HG03196 (cell line): Measurements from ENCODE around the gene AFF3.

Source experiments
- ATAC-seq: cut with Tn5 transposase; IDR thresholded peaks from one replicate; pipeline ENCODE4 v1.9.1; 2021; ENCODE audit not compliant: unreplicated experiment

Gene AFF3

DNA sequence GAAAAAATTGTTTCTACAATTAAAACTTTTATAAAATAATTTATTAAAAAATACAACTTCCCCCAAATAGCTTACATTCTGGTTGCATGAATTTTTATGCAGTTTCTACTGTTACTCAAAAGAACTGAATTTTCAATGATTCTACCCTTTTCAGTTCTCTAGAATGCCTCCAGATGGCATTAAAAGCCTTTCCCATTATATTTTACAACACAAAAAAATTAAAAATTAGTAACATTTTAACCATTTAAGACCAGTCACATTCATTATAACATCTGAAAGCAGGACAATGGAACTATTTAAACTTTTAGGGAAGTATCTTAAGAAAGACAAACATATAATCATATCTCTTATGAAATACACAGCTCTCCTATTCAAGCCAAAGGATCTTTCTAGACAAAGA, 416.6 kb downstream of the AFF3 start:
- no peak for ATAC-seq

DNA sequence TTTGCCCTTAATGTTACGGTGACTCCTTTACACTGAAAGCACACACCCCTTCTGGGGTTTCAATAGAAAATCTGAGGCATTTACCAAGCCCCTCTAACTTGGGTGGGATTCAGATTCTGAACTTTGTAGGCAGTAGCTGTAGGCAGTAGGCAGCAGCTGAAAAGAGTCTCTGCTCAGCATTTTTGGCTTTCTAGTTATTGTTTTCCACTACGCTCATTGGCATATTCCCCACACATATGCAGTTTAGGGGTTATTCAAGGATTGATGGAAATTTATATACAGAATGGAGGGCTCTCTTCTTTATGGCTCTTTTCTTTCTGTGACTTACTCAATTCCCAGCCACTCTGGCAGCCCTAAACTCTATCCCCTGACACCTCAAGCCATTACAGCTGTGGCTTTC, 419.9 kb downstream of the AFF3 start:
- no peak for ATAC-seq

- no peak for ATAC-seq
Measured at GRCh38 chr2:99719102-99719501, 423.3 kb downstream of the AFF3 start.

- ATAC-seq = no peak
Measured at GRCh38 chr2:99715956-99716355, 426.4 kb downstream of the AFF3 start.

GRCh38 chr2:99714349-99714748, 428.0 kb downstream of the AFF3 start:
- ATAC-seq = no peak

GRCh38 chr2:99711144-99711543, 431.2 kb downstream of the AFF3 start:
- ATAC-seq = no peak

DNA sequence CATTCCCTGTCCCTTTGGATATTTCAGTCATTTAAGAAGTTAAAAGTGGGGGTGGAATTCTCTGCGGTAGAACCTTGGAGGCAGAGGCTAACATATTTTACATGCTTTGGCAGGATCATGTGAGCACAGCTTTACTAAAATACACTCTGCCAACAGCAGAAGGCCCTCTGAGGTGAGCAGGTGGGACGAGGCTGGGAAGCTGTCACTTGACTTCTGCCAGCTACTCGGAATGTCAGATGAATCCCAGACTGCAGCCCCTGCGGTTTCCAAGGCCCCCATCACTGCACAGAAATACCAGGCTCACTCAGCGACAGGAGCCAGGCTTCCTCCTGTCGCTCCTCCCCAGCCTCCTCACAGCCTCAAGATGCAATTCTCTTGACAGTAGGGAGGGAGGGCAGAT, 431.7 kb downstream of the AFF3 start:
- ATAC-seq = no peak

GRCh38 chr2:99709229-99709628, 433.2 kb downstream of the AFF3 start:
- no peak for ATAC-seq

- ATAC-seq = no peak
Measured at GRCh38 chr2:99708231-99708630, 434.2 kb downstream of the AFF3 start.

GRCh38 chr2:99707592-99707991, 434.8 kb downstream of the AFF3 start:
- ATAC-seq = no peak

DNA sequence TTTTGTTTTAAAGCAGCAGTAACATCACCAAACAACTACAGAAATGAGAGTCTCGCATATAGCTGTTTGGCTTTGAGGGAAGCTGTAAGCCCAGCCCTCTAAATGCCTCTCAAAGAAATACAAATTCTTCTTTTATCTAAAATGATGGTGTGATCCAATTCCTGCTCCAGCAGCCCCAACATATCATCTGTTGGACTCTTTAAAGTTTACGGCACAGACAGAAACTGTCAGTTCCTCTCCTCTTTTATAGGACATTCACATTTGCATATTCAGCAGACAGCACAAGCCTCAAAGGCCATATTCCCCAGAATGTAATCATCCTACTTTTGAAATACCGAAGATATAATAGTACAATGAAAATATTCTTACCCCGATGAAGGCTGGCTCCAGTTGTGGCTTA, 435.7 kb downstream of the AFF3 start:
- no peak for ATAC-seq

DNA sequence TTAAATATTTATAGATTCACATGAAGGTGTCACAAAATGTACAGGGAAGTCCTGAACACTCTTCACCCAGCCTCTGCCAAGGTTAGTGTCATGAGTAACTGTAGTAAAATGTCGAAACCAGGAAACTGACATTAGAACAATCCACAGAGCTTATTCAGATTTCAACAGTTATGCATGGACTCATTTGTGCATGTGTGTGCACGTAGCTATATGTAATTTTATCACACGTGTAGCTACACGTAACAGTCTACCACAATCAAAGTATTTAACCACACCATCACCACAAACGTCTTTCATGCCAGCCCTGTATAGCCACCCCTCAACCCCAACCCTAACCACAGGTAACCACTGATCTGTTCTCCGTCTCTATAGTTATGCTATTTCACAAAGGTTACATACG, 440.9 kb downstream of the AFF3 start:
- ATAC-seq = no peak

DNA sequence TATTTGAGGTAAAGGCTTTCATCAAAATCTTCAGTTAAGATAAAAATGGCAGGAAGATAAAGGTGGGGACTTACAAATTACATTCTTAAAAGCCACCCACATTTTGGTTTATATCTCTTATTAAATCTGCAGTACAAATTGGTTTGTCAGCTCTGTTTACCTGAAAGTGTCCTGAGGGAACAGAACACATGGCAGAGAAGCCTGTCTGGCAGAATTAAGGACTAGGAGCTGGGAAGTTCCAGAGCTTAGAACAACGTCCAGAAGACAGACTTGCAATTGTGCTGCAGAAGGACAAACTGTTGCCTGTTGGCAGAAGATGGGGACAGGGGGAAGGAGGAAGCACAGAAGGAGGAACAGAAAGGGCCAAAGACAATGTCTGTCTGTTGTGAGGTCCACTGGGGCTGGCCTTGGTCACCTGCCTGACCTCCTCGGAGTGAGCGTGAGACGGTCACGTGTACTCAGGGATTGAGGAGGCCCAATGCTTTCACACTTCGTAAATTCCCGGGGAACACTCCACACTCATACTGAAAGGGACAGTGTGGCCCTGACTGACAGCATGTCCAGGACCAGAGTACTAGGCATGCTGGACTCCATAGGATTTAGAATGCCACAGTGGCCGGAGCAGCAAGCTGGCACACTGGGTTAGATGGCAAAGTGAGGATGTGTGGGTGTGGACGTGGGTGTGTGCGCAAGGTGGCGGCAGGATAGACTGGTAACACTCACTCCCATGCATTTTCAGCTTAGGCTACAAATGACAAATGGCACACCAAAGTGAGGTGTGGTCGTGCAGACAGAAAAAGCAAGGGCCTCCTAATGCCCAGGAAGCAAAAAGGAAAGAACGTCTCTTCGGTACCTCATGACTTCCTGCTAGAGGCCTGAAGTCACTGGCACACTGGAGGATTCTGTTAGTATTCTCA, 441.6 kb downstream of the AFF3 start:
- ATAC-seq = no peak

DNA sequence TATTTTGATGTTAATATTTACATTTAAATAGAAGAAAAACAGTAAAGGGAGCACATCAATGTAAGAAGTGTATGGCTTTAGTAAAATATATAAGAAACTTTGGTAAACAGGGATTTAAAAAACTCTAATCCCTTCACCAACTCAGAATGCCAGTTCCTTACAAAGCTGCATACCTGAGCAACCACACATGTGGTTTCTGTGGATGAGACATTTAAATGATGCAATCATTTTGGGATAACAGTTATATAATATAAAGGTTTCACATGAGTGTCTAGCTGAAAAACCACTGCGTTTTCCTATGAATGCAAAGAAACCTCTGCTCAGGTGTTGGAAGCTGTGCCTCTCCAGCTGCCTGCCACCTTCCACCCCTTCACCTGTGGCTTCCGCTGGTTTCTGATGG, 443.5 kb downstream of the AFF3 start:
- no peak for ATAC-seq

GRCh38 chr2:99697811-99698568, 444.4 kb downstream of the AFF3 start:
- ATAC-seq = no peak

GRCh38 chr2:99695944-99696253, 446.5 kb downstream of the AFF3 start:
- no peak for ATAC-seq

DNA sequence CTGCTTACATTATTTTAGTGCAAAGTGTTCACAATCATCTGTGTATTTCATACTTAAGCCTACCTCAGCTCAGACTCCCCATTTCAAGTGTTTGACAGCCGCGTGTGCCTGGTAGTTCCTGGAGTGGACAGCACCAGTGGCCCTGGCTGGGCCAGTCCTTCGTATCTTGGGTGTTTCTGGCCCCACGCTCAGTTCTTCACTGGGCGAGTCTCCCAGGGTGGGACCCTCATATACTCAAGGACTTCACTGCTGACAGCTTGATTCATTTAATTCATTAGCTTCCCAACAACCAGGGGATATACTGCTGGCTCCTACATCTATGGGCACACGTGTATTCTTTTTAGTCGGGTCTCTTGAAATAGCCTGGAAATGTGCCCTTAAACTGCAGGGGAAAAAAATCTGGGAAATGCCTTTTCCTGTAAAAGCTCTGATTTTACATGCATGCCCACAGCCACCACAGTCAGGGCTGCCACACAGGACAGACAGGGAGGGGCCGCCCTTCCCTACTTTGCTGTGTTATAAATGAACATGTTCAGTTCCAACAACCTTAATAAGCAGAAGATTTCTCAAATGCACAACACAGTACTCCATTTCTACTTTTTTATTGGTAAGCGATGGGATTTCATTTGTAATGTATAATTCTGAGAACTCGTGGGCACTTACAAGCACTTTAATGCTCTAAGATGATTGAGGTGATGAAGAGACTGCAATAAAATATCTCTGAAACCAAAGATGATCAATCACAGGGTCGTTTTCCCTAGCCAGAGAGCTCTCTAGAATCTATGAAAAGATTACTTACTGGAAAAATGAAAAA, 447.1 kb downstream of the AFF3 start:
- ATAC-seq = no peak

DNA sequence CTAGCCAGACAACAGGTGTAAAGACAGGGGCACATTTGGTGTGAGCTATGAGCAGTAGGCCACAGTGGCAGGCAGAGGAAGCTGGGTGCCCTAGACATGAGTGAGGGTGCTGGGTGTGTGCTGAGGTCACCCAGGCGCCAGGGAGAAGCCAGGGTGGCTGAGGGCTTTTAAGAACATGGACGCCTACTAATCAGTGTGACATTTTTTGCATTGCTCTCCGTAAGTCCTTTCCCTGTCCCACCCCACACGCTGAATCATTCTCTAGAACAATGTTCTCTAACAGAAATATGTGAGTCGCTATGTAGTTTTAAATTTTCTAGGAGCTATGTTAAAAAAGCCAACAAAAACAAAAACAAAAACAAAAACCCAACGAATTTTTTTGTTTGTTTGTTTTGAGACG, 448.1 kb downstream of the AFF3 start:
- no peak for ATAC-seq

- no peak for ATAC-seq
Measured at GRCh38 chr2:99692785-99693184, 449.6 kb downstream of the AFF3 start.

DNA sequence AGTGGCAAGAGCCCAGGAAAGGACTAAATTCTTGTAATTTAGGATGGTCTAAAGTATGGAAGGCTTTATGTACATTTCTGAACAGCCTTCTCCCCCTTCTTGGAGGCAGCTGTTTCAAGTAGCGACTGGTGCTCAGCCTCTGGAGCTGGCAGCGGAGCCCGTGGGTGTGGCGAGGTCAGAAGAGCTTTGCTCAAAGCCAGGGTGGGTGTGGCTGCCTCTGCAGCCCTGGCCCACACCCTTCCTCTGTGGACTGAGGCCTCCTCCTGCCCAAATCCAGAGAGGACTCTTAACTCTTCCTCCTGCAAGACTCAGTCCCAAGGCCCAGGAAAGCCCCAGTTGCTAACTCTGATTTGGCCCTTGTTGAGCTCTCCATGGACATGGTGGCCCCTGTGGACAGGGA, 450.5 kb downstream of the AFF3 start:
- ATAC-seq = no peak

DNA sequence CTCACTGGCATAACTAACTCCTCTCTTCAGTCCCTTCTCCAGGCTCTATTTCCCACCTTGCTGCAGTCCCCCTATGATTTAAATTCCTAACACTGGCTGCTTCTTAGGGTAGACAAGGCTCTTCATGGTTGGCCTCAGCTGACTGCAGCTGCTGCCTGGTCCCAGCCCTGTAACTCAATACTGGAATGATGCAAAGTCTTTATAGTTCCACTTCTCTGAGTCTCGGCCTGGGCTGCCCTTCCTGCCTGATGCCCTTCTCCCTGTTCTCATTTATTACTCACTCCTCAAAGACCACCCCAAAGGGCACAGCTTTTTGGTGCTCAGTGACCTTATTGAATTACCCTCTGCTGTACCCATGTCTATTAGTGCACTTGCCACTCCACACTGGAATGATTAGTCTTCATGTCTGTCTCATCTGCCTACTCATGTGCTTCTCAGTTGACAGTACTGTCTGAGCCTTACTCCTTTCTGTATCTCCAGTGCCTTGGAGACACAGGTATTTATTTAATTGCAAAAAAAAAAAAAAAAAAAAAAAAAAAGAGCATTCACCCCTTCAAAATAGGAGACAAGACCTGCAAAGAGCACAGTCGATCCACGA, 453.1 kb downstream of the AFF3 start:
- ATAC-seq = no peak
